Dermis blood vessel endothelial cell (primary cell): ENCODE results near the gene FCER1G. TPM values are rescaled to one million over a fixed set of nuclear protein-coding genes. Genes with fewer than 3 reads are reported as not detected.
"Not testable (repeated sequence)": the region's sequence is repeated elsewhere in the genome, so short reads cannot be mapped to it uniquely, and the experiment has no call there.

Experiments used
- DNase-seq: peaks from one replicate; pipeline ENCODE4 v3.0.0; 2010
- total RNA-seq: library from RNA; depleted of rRNA; stranded (reverse); fragments of >200 nt; gene quantifications from 2 replicates; pipeline ENCODE4 v1.2.3, GENCODE V29; 2014

The FCER1G gene
- total RNA-seq, 1 donor from 2014 or later: not detected

DNA sequence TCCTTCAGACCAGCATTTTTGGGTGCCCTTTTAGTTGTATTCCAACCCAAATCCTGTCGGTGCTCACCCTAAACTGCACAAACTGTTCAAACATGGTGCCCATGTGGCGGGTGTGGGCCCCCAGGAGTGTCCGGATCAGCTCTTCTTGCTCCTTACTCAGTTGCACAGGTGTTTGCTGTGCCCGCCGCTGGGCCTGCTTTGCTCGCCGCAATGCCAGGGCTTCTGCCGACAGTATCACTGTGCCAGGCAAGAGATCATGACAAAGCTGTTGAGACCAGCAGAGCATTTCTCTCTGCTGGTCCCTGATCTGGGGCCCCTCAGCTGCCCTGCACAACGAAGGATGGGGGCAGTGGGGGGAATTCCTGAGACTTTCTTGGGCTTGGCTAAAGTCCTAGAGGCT lies 18.0 kb downstream of the FCER1G start:
- DNase-seq: no peak

GRCh38 chr1:161235957-161236775 lies 21.1 kb downstream of the FCER1G start:
- no peak for DNase-seq

- DNase-seq: no peak
Measured at GRCh38 chr1:161238039-161238473, 23.0 kb downstream of the FCER1G start, which contains the start of gene NR1I3. NR1I3 (minus strand) TSS chr1:161238203; CDS start chr1:161236565, 1,638 bp downstream.

DNA sequence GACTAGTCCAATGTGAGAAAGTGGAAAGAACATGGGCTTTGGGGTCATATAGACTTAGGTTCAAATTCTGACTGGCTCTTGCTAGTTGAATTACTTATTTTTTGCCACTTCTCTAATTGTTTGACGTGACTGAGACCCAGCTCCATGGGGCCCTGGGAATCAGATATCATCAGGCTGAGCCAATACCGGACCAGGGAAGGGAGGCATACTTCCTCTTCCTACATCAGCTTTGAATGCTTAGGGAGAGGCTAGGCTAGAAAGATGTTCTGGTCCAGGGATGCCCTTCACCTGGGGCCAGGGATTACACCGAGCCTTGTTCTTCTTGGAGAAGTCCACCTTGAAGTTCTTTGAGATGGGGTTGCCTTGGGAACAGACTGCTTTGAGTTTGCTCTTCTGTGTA lies 26.6 kb downstream of the FCER1G start:
- no peak for DNase-seq

DNA sequence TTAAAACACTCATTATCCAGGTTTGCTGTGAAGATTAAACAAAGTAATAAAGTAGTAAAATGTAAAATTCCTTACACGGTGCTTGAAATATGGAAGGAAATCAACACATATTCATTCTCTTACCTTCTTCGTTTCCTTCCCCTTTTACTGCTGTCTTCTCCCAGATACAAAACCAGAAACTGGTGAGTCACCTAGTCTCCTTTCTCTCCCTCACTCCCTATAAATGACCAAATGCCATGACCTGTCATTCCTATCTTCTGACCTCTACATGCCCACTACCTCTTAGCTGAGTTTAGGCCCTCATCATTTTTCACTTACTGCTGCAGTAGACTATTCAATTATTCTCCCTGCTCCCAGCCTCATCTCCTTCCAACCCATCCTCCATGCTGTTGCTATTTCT lies 27.2 kb downstream of the FCER1G start:
- DNase-seq: no peak

DNA sequence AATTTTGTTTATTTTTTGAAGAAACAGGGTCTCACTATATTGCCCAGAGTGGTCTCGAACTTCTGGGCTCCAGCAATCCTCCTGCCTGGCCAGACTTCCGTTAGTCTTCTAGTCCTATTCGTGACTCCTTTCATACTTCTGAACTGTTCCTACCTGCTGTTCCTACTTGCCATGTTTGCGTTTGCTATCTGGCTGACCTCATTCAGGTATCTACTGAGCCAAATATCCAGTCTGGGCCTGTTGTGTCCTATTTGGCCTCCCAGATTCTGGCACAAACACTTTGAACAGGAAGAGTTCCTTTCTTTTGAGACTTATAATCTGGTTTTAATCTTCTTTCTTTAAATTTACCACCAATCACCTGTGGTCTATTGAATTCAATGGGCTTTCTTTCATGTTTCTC lies 29.8 kb downstream of the FCER1G start:
- DNase-seq: no peak

- DNase-seq: not testable (repeated sequence)
Measured at GRCh38 chr1:161250100-161250499, 35.0 kb downstream of the FCER1G start.

- DNase-seq: no peak
Measured at GRCh38 chr1:161250829-161251228, 35.7 kb downstream of the FCER1G start.

DNA sequence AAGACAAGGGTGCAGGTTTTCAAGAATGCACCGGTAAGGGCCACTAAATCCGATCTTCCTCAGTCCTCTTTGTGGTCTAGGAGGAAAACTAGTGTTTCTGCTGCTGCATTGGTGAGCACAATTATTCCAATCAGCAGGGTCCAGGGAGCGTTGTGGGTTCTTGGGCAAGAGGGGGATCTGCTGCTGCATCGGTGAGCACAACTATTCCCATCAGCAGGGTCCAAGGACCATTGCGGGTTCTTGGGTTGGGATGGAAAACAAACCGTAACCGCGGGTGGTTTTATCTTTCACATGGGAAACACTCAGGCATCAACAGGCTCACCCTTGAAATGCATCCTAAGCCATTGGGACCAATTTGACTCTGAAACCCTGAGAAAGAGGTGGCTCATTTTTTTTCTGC lies 36.5 kb downstream of the FCER1G start:
- DNase-seq: no peak

GRCh38 chr1:161255302-161255701 lies 40.2 kb downstream of the FCER1G start:
- DNase-seq: not testable (repeated sequence)

DNA sequence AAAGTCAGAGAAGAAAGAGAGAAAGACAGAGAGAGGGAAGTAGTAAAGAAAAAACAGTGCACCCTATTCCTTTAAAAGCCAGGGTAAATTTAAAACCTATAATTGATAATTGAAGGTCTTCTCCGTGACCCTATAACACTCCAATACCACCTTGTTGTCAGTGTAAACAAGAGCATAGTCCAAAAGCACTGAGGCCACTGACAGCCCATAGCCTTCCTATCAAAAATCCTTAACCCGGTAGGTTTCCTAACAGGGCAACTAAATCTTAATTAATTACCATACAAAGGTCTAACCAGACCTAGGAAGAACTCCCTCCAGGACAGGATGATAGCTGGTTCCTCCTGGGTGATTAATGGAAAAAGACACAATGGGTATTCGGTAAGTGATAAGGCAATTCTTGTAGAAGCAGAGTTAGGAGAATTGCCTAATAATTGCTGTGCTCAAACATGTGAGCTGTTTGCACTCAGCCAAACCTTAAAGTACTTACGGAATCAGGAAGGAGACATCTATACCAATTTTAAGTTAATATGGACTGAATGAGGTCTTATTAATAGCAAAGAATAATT lies 40.9 kb downstream of the FCER1G start:
- not testable (repeated sequence) for DNase-seq

DNA sequence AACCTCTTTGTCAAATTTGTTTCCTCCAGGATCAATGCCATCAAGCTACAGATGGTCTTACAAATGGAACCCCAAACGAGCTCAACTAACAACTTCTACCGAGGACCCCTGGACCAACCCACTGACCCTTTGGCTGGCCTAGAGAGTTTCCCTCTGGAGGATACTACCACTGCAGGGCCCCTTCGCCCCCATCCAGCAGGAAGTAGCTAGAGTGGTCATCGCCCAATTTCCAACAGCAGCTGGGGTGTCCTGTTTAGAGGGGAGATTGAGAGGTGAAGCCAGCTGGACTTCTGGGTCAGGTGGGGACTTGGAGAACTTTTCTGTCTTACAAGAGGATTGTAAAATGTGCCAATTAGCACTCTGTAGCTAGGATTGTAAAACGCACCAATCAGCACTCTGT lies 42.0 kb downstream of the FCER1G start:
- DNase-seq: not testable (repeated sequence)

GRCh38 chr1:161258439-161259344 lies 43.6 kb downstream of the FCER1G start, which contains the start of gene PCP4L1:
PCP4L1 (plus strand) TSS chr1:161258745; CDS start chr1:161258975, 230 bp downstream.
- peak; percentile 62 for DNase-seq

DNA sequence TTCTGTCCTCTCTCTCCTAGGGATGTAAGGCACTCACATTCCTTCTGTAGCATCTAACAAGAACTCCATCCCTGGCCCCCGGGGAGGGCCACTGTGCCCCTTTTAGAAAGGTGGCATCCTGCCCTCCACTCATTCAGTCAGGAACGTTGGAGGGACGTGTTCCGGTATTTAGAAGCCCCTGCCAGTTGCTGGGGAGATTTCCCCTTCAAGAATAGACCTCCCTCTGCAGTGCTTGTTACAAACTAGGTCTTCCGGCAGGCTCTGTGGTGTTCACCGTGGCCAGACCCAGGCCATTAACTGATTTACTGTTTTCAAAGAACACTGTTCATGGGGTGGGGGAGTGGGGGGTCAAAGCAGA lies 44.2 kb downstream of the FCER1G start:
- no peak for DNase-seq

GRCh38 chr1:161259765-161260164 lies 44.7 kb downstream of the FCER1G start:
- no peak for DNase-seq

DNA sequence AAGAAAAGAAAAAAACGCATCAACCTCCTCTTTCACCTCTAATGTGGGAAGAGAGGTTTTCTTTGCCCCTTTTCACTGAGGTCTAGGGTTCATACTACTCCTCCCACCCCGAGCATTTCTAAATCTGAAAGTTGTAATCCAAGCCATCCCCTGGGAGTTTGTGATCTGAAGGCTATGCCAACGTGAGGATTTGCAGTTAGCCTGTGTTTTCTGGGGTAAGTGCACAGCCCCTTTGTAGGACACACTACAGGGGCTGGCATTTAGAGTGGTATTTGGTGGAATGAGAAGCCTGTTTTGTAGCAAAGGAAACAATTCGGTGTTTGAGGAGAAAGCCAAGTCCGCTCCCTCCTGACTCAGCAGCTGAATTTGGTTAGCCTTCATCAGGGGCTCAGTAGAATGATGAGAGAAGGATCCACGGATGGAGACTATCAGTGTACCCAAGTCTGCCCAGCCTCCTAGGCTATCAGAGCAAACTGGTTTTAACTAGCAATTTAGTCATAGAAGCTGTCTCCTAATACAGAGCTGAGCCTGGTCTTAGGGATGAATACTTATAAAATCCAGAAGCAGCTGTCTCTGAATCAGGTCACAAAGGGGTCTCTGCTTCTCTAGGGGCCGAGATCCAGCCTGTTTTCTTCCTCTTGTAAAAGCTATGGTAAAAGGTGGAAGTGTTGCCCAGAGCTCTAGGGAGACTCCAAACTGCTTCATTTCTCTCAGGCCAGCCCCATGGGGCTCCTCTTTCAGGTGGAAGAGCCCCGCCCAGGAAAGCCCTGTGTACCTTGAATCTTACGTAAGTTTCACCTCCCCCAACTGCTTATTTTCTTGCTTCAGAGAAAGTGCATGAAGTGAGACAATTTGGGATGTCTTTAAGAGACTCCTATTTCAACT lies 45.5 kb downstream of the FCER1G start:
- DNase-seq: no peak

DNA sequence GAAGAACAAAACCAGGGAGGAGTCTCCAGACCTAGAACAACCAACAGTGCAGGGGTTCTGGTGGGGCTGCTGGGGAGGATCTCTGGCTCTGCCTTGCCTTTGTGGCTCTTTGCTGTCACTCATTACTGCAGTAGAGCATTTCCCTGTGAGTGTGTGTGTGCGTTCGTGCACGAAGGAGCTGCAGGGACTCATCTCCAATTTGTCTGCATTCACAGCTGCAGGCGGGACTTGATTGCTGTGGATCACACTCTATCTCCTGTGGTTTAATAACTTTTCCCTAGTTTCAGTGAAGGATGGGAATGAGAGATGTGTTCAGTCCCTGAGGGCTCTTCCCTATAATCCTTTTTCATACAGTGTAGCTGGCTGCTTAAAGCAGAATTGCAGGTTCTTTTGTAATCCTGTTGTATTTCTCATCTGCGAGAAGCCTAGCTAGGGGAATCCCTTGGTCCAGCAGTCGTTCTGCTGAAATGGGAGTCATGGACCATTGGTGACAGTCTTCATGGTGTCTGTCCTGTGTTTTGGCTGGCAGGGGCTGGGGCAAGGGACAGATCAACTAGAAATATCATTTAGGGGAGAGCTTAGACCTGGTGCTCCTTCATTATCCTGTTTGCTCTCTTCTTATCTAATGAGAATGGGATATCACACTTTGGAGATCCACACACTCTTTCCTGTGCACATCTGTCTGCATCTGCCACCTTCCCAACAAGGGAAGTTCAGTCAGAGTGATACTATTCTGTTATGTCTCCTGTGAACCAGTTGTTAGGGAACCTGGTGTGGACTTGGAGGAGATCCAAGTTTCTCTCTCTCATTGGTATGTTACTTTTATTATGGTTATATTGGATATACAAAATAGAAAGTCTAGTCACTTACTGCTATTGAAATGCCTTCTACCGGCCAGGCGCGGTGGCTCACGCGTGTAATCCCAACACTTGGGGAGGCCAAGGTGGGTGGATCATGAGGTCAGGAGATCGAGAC lies 46.5 kb downstream of the FCER1G start:
- DNase-seq: no peak

DNA sequence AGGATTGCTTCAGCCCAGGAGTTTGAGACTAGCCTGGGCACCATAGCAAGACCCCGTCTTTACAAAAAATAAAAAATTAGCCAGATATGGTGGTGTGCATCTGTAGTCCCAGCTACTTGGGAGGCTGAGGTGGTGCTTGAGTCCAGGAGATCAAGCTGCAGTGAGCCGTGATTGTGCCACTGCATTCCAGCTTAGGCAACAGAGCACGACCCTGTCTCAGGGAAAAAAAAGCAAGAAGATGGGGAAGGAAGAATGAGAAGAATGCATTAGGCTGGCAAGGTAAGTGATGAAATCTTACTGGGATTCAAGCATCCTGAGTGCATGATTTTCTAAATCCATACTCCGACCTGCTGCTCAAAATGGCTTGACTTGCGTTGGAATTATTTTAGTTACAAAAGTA lies 50.2 kb downstream of the FCER1G start:
- DNase-seq: no peak

DNA sequence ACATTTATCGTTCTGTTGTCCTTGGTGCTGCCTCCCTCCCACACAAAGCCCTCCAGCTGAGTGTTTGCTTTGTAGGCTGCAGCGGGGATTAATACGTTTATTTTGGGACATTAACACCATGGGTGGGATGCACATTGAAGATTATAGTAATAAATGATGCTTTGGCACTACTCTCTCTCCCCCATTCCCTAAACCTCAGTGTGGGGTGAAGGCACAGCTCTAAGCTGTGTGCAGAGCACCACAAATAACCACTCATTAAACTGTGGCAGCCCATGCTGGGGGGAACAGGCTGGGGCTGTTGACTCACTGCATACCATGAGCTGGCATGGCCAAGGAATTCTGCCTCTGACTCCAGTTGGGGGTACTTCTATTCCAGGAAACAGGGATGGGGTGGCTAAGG lies 51.1 kb downstream of the FCER1G start:
- no peak for DNase-seq

DNA sequence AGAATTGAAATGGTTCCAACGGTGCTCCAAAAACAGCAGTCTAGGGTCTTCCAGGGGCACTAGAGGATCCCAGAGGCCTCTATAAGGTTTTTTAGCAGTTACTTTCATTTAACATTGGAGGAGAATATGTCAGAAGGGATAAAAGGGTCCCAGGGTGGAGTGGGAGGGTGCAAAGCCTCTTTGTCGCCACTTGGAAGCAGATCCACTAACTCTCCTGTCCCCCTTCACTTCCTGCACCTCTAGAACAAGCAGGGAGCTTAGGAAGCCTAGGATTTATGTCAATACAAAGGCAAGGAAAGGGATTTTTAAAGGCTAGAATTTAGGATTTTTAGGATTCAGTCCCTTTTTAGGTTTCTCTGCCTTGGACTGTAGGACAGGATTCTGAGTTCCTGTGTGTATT lies 51.7 kb downstream of the FCER1G start:
- DNase-seq: no peak

DNA sequence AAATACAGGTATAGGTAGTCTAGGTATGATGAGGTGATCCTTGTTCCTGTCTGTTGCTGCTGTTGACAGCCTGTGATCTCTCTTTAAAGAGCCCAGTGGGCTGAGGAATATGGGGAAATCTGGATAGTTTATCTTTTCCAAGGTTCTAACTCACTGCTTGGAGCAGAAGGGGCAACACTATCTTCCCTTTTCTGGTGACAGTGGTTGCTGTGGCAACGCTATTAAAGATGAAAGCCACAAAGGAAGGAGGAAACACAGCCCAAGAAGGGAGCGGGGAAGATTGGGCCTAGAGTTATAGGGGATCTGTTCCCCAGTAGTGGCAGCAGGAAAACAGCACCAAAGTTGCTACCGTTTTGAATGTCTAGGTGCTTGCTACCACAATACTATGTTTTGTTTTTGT lies 52.2 kb downstream of the FCER1G start:
- no peak for DNase-seq
